K562 (cell line): ENCODE results near the gene AHNAK.
"Not testable (repeated sequence)": the region's sequence is repeated elsewhere in the genome, so short reads cannot be mapped to it uniquely, and the experiment has no call there.

Experiments
- MXI1 ChIP-seq: IDR thresholded peaks from 2 replicates; pipeline ENCODE4 v1.6.1; 2011; ENCODE audit warnings: low read depth, mild to moderate bottlenecking, improper control_type of control experiment, low read length
- NR2C2 ChIP-seq, 2 experiments: fragments of 200-800 bp in 1 of 2; sonication (Bioruptor generic) in 1 of 2; sonication (generic) in 1 of 2; formaldehyde crosslinking in 1 of 2; IDR thresholded peaks; 2 replicates each; pipeline versions ENCODE4 v1.6.1 to v1.8.0; 2016 to 2022; ENCODE audit warnings: mild to moderate bottlenecking in 1 of 2, missing compliant biosample characterization in 1 of 2, missing genetic modification characterization in 1 of 2, missing genetic modification reagents in 1 of 2
- SIN3A ChIP-seq, 2 experiments: fragments of 150-350 bp in 1 of 2; IDR thresholded peaks; 2 replicates each; pipeline ENCODE4 v1.6.1; 2011 to 2016; ENCODE audit warnings: borderline replicate concordance in 2 of 2, low read depth in 2 of 2, low read length in 2 of 2, mild to moderate bottlenecking in 2 of 2, moderate library complexity in 2 of 2; ENCODE audit not compliant: control insufficient read depth in 1 of 2
- SMAD3 ChIP-seq: fragments of 450-650 bp; formaldehyde crosslinking; conservative IDR thresholded peaks from 2 replicates; pipeline ENCODE4 v1.4.0; 2020; ENCODE audit warnings: mild to moderate bottlenecking
- TEAD4 ChIP-seq, 2 experiments: sonication (generic) in 1 of 2; formaldehyde crosslinking in 1 of 2; IDR thresholded peaks; 2 replicates each; pipeline versions ENCODE4 v1.6.1 to v1.8.0; 2012 to 2022; ENCODE audit warnings: borderline replicate concordance in 1 of 2, inconsistent platforms in 1 of 2, low read length in 1 of 2, mild to moderate bottlenecking in 1 of 2, missing genetic modification reagents in 1 of 2
- YY1 ChIP-seq, 3 experiments: IDR thresholded peaks; 2 replicates each; pipeline ENCODE4 v1.6.1; 2011; ENCODE audit warnings: low read length in 2 of 3, mild to moderate bottlenecking in 2 of 3, moderate library complexity in 2 of 3, borderline replicate concordance in 1 of 3, control low read depth in 1 of 3, low read depth in 1 of 3; ENCODE audit not compliant: insufficient read depth in 3 of 3, insufficient replicate concordance in 2 of 3, control insufficient read depth in 1 of 3, insufficient read length in 1 of 3; ENCODE audit errors: extremely low read depth in 1 of 3
- ZBTB1 ChIP-seq: sonication (generic); formaldehyde crosslinking; IDR thresholded peaks from 2 replicates; pipeline ENCODE4 v1.8.1; 2023; ENCODE audit warnings: missing genetic modification reagents, low read depth, mild to moderate bottlenecking, borderline replicate concordance
- ZNF263 ChIP-seq: sonication (generic); formaldehyde crosslinking; IDR thresholded peaks from 2 replicates; pipeline ENCODE4 v1.8.0; 2022; ENCODE audit warnings: mild to moderate bottlenecking, missing genetic modification reagents, borderline replicate concordance
- TF ChIP-seq, protein P1 (sequence below), 3 experiments: IDR thresholded peaks in 2 of 3; conservative IDR thresholded peaks in 1 of 3; 2 replicates each; pipeline ENCODE4 v1.5.1; 2011 to 2012; ENCODE audit warnings: low read length in 3 of 3, mild to moderate bottlenecking in 3 of 3, control low read depth in 2 of 3, improper control_type of control experiment in 1 of 3, inconsistent platforms in 1 of 3, low read depth in 1 of 3, mixed read lengths in 1 of 3, moderate library complexity in 1 of 3; ENCODE audit not compliant: insufficient read depth in 2 of 3

DNA sequence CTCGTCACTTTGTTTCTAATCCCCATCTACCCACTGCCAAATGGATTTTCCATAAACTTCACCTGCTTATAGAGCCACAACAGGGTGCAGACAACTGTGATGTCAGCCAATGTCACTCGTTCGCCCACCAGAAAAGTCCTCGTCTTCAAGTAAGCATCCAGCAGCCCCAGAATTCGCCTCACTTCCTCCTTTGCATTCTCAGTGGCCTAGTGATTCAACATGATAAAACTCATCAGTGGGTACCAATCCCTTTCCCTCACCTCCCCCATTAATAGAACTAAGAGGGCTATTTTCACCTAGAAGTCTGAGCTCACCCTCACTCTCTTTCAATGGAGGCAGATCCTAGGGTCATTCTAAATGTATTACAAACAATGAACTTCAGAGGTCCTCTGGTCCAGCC is 24.3 kb upstream of the AHNAK start:
- not testable (repeated sequence) for TF ChIP-seq TEAD4 (IDR thresholded peaks at IDR 0.05; ENCODE audit: low read length); TEAD4 (CRISPR knock-in tag; IDR thresholded peaks at IDR 0.05; ENCODE audit: borderline replicate concordance); ZNF263 (CRISPR knock-in tag); SIN3A (IDR thresholded peaks at IDR 0.05; ENCODE audit: borderline replicate concordance in 2 of 2, control insufficient read depth in 1 of 2, low read depth in 2 of 2, low read length in 2 of 2); NR2C2 (CRISPR knock-in tag; IDR thresholded peaks at IDR 0.05); NR2C2 (tag; IDR thresholded peaks at IDR 0.05); YY1 (IDR thresholded peaks at IDR 0.05; ENCODE audit: borderline replicate concordance in 1 of 3, control insufficient read depth in 1 of 3, extremely low read depth in 1 of 3, insufficient read depth in 3 of 3, insufficient read length in 1 of 3, insufficient replicate concordance in 2 of 3, low read depth in 1 of 3, low read length in 2 of 3); ZBTB1 (CRISPR knock-in tag); MXI1; SMAD3 (CRISPR knock-in tag)
- TF ChIP-seq, protein P1, sequence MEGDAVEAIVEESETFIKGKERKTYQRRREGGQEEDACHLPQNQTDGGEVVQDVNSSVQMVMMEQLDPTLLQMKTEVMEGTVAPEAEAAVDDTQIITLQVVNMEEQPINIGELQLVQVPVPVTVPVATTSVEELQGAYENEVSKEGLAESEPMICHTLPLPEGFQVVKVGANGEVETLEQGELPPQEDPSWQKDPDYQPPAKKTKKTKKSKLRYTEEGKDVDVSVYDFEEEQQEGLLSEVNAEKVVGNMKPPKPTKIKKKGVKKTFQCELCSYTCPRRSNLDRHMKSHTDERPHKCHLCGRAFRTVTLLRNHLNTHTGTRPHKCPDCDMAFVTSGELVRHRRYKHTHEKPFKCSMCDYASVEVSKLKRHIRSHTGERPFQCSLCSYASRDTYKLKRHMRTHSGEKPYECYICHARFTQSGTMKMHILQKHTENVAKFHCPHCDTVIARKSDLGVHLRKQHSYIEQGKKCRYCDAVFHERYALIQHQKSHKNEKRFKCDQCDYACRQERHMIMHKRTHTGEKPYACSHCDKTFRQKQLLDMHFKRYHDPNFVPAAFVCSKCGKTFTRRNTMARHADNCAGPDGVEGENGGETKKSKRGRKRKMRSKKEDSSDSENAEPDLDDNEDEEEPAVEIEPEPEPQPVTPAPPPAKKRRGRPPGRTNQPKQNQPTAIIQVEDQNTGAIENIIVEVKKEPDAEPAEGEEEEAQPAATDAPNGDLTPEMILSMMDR (IDR thresholded peaks at IDR 0.05 in 2 of 3, conservative IDR thresholded peaks at IDR 0.05 in 1 of 3; ENCODE audit: insufficient read depth in 2 of 3, low read depth in 1 of 3, low read length in 3 of 3): not testable (repeated sequence)
